Left ventricle myocardium inferior (tissue), 1 donor: ENCODE measurements around the gene B3GAT3. TPM values are rescaled to one million over a fixed set of nuclear protein-coding genes. Genes with fewer than 3 reads are reported as not detected.
A peak's percentile ranks its signal among the peaks of the same experiment; 100 is the strongest.

ENCODE experiments used
- DNase-seq: peaks from one replicate; pipeline ENCODE4 v3.0.0-alpha.2; 2020
- H3K27ac ChIP-seq: fragments of 200-600 bp; replicated peaks from 2 replicates; pipeline ENCODE4 v1.8.0; 2021
- H3K27me3 ChIP-seq: fragments of 200-600 bp; 2 replicates; pipeline ENCODE4 v1.8.0; 2021; ENCODE audit warnings: low read depth
- H3K36me3 ChIP-seq: fragments of 200-600 bp; 2 replicates; pipeline ENCODE4 v1.8.0; 2021
- H3K4me1 ChIP-seq: fragments of 200-600 bp; 2 replicates; pipeline ENCODE4 v1.8.0; 2021
- H3K4me3 ChIP-seq: fragments of 200-600 bp; 2 replicates; pipeline ENCODE4 v1.8.0; 2021; ENCODE audit warnings: mild to moderate bottlenecking, moderate library complexity
- H3K9me3 ChIP-seq: fragments of 200-600 bp; replicated peaks from 2 replicates; pipeline ENCODE4 v1.8.0; 2021
- intact Hi-C: fragments of 100-400 bp; cut with micrococcal nuclease; formaldehyde crosslinking; loops from one replicate; pipeline ENCODE4 v1.11.0; 2022
- total RNA-seq: library from RNA; stranded (reverse); fragmentation: NEBNext Ultra II Directional; extraction: Animal tissue kit (Norgen Biotek cat#: 25700); gene quantifications from one replicate; pipeline ENCODE4 v1.2.1, GENCODE V29; 2021
- TF ChIP-seq, protein P1 (sequence below): fragments of 200-600 bp; IDR thresholded peaks from 2 replicates; pipeline ENCODE4 v1.8.0; 2021; ENCODE audit warnings: antibody characterized with exemption, mild to moderate bottlenecking, borderline replicate concordance
- donor health status: DM: no; HTN: yes; CAD: no; lungs with severe emphysema.

The B3GAT3 gene
- total RNA-seq, 1 donor from 2014 or later: 13.2 TPM

DNA sequence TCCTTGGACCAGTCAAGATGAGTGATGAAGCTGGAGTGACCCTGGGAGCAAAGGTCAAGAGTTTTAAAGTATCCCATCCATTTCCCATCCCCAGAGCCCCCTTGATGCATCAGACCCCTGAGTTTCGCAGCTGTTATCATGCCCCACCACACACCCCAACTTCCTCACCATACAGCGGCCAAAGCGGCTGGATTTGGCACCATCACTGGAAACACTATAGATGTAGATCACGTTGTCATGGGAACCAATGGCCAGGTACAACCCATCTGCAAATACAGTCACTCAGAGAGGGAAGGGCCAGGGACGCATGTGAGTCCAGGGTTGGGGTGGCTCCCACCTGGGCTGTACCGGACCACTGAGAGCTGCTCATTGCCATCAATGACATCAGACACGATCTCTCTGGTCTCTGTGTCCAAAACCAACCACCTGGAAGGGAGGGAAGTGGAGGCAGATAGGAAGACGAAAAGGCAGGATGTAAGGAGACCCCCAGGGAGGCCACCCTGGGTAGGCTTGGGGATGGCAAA lies 17.9 kb downstream of the B3GAT3 start:
- no peak for DNase-seq

DNA sequence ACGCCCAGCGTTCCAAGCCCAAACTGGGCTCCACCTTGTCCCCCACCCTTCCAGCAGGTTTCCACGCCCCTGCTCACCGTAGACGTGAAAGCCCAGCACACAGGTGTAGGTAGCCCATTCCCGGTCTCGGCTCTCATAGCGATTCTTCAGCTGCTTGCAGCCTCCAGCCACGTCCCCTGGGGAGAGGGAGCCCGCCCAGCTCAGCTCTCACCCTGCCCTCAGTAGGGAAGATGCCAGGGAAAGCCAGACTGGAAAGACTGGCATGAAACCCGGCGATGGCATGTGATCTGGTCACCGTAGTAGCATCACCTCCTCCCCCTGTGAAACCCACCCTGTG lies 18.7 kb downstream of the B3GAT3 start:
- H3K36me3 ChIP-seq: peaks cover 35% of the 10 kb centered on the region
- peaks cover 51% of the 10 kb centered on the region for H3K4me1 ChIP-seq
- H3K4me3 ChIP-seq: peak overlapping the region; percentile 80
- TF ChIP-seq, protein P1, sequence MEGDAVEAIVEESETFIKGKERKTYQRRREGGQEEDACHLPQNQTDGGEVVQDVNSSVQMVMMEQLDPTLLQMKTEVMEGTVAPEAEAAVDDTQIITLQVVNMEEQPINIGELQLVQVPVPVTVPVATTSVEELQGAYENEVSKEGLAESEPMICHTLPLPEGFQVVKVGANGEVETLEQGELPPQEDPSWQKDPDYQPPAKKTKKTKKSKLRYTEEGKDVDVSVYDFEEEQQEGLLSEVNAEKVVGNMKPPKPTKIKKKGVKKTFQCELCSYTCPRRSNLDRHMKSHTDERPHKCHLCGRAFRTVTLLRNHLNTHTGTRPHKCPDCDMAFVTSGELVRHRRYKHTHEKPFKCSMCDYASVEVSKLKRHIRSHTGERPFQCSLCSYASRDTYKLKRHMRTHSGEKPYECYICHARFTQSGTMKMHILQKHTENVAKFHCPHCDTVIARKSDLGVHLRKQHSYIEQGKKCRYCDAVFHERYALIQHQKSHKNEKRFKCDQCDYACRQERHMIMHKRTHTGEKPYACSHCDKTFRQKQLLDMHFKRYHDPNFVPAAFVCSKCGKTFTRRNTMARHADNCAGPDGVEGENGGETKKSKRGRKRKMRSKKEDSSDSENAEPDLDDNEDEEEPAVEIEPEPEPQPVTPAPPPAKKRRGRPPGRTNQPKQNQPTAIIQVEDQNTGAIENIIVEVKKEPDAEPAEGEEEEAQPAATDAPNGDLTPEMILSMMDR: no peak
- H3K9me3 ChIP-seq: no peaks in the 10 kb centered on the region
- no peak for DNase-seq
- no peaks in the 10 kb centered on the region for H3K27me3 ChIP-seq
- intact Hi-C loops: no loop called here
- peak overlapping the region; percentile 95 for H3K27ac ChIP-seq

More for the DNA sequence above, 17.9 kb downstream of the B3GAT3 start:
- TF ChIP-seq, protein P1: no peak
- no peaks in the 10 kb centered on the region for H3K9me3 ChIP-seq
- no peak overlapping the region for H3K27ac ChIP-seq
- intact Hi-C loops: no loop called here
- H3K27me3 ChIP-seq: no peaks in the 10 kb centered on the region
- H3K4me3 ChIP-seq: no peak overlapping the region
- H3K36me3 ChIP-seq: peaks cover 29% of the 10 kb centered on the region
- peaks cover 43% of the 10 kb centered on the region for H3K4me1 ChIP-seq

DNA sequence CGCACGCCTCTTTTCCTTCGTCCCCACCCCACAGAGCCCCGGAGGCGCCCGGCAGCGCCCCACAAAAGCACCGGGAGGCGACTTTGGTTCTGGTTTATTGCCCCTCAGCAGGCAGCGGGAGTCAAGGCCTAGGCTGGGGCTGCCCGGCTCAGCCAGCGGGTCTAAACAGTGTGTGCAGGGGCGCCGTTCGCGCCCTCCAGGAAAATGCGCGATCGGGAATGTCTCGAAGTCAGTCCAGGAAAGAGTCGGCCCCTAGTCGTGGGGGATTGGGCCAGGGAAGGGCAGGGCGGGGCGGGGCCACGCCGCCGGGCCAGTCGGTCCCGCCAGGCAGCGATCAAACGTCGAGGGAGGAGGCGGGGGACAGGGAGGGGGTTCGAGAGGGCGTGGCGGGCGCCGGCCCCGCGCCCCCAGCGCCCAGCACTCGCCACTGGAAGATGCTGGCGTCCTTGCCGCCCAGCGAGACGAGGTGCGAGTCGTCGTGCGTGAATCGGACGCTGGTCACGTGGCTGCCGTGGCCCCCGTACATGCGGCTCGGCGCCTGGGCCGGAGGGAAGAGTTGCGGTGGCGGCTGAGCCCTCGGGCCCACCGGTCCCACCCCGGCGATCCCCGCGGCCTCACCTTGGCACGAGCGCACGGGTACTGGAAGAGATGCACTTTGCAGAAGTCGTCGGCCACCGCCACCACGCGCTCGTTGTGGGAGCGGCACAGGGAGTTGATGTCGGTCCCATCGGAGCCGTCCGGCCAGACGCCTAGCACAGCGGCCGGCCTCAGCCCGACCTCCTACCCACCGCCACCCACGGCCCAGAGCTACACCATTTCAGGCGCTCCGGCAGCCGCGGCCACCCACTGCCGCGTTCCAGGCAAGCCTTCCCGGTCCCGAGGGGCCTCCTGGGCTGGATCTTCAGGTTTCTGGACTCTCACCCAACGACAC lies 19.4 kb downstream of the B3GAT3 start:
- H3K27me3 ChIP-seq: no peaks in the 10 kb centered on the region
- no peaks in the 10 kb centered on the region for H3K9me3 ChIP-seq
- peaks cover 51% of the 10 kb centered on the region for H3K4me1 ChIP-seq
- intact Hi-C loops: no loop called here
- TF ChIP-seq, protein P1: peak; percentile 26
- peak; percentile 74 for DNase-seq
- peak overlapping the region; percentile 80 for H3K4me3 ChIP-seq
- H3K36me3 ChIP-seq: peaks cover 39% of the 10 kb centered on the region
- H3K27ac ChIP-seq: peak overlapping the region; percentile 95

DNA sequence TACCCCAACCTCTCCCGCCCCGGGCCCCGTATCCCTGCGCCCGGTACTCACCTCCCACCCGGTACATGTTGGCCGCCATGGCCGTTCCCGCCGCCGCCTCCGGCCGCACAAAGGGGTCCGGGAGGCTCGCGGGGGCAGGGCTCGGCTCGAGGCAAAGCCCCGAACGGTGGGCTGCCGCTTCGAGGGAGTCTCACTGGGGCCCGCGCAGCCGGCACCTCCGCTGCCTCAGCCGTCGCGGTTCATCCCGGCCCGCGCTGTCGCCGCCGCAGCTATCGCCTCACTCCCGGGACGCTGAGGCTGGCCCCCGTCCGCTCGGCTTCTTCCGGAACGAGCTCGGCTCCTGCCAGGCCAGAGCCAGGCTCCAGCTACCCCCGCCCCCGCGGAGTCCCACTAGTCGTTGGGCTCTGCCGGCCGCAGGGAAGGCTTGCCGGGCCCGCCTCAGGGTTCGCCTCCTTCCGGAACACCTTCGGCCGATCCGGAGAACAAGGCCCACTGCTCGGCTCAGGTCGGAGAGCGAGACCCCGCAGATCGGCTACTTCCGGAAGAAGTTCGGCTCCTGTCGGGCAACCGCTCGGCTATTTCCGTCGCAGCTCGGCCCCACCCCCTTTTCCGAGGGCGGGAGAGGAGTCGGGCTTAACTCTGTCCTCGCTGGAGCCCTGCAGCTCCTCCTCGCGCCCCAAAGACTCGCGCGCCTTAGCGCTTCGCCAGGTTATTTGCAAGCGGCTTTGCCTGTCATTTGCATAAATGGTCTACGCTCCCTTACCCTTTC lies 20.2 kb downstream of the B3GAT3 start, which contains the start of gene MTA2:
TSS of gene MTA2 (minus strand) at position 494 of the 769 bp plus-strand sequence. CDS start at position 79, 415 bp downstream.
- peak within 1 kb of the TSS; percentile 80 for H3K4me3 ChIP-seq
- TF ChIP-seq, protein P1: no peak
- intact Hi-C loops: no loop called here
- peaks cover 51% of the 10 kb centered on the region for H3K4me1 ChIP-seq
- no peaks in the 10 kb centered on the region for H3K27me3 ChIP-seq
- H3K36me3 ChIP-seq: peaks cover 40% of the 10 kb centered on the region
- H3K27ac ChIP-seq: peak within 1 kb of the TSS; percentile 95
- H3K9me3 ChIP-seq: no peaks in the 10 kb centered on the region
- DNase-seq: peak; percentile 95

DNA sequence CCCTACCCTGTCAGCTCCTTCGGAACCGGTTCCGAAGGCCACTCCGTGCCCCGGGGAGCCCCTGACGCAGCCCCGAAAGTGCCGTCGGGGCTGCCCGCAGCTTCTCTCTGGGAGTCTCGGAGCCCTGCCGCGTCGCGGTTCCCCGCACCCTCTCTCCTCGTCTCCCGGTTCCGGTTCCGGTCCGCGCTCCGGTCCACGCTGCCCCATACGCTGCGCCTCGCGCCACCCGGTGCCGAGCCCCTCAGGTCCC lies 20.7 kb downstream of the B3GAT3 start:
- Histone ChIP-seq H3K9me3 (no peaks in the 10 kb centered on the region), H3K4me3 (peak overlapping the region; percentile 80), H3K27me3 (no peaks in the 10 kb centered on the region), H3K27ac (peak overlapping the region; percentile 95), H3K36me3 (peaks cover 41% of the 10 kb centered on the region), H3K4me1 (peaks cover 51% of the 10 kb centered on the region)
- intact Hi-C loops: no loop called here
- TF ChIP-seq, protein P1: no peak
- DNase-seq: peak; percentile 62
